H1 (cell line): ENCODE measurements around the gene GABRR2. TPM values are rescaled to one million over a fixed set of nuclear protein-coding genes. Genes with fewer than 3 reads are reported as not detected.

Experiments used
- FOSL1 ChIP-seq: IDR thresholded peaks from 2 replicates; pipeline ENCODE4 v1.6.1; 2011; ENCODE audit warnings: mild to moderate bottlenecking, low read depth, low read length, moderate library complexity; ENCODE audit not compliant: insufficient read depth
- RFX5 ChIP-seq: IDR thresholded peaks from 2 replicates; pipeline ENCODE4 v1.6.1; 2011; ENCODE audit warnings: low read depth, low read length, improper control_type of control experiment, borderline replicate concordance
- TAF7 ChIP-seq: optimal IDR thresholded peaks from 2 replicates; pipeline ENCODE3; 2011; ENCODE audit warnings: low read depth, mild to moderate bottlenecking, inconsistent platforms, low read length, moderate library complexity, borderline replicate concordance
- TCF12 ChIP-seq: IDR thresholded peaks from 2 replicates; pipeline ENCODE4 v1.6.1; 2011; ENCODE audit warnings: low read depth, mild to moderate bottlenecking, low read length
- polyA plus RNA-seq, 7 experiments: library from polyadenylated mRNA; depleted of rRNA in 3 of 7; stranded (reverse) in 5 of 7; unstranded in 2 of 7; fragments of >200 nt in 5 of 7; fragments of 200-250 nt in 2 of 7; gene quantifications; 1 replicate in 5 of 7; 2 replicates in 1 of 7; 4 replicates in 1 of 7; pipeline versions ENCODE4 v1.2.1 to v1.2.3, GENCODE V29; 2011 to 2013; ENCODE audit warnings: missing spikeins in 2 of 7, mixed read lengths in 2 of 7
- total RNA-seq: library from RNA; stranded (reverse); fragmentation: NEBNext Ultra II Directional; extraction: Animal tissue kit (Norgen Biotek cat#: 25700); gene quantifications from 2 replicates; pipeline ENCODE4 v1.2.1, GENCODE V29; 2021
- TF ChIP-seq, protein P1 (sequence below), 3 experiments: IDR thresholded peaks; 1 replicate in 2 of 3; 2 replicates in 1 of 3; pipeline versions ENCODE4 v1.5.1 to v1.6.1; 2011; ENCODE audit warnings: low read length in 3 of 3, mild to moderate bottlenecking in 3 of 3, inconsistent platforms in 2 of 3, low read depth in 1 of 3, moderate library complexity in 1 of 3; ENCODE audit not compliant: insufficient read depth in 1 of 3; ENCODE audit errors: control extremely low read depth in 1 of 3
- TF ChIP-seq, protein P2 (sequence below): IDR thresholded peaks from 2 replicates; pipeline ENCODE4 v1.6.1; 2011; ENCODE audit warnings: low read depth, mild to moderate bottlenecking, low read length; ENCODE audit not compliant: insufficient read depth

The GABRR2 gene
- total and polyA plus RNA-seq, 2 of the 8 experiments (the other 6 are each of a cell fraction or from before 2014, with no cell fraction given), result not detected

DNA sequence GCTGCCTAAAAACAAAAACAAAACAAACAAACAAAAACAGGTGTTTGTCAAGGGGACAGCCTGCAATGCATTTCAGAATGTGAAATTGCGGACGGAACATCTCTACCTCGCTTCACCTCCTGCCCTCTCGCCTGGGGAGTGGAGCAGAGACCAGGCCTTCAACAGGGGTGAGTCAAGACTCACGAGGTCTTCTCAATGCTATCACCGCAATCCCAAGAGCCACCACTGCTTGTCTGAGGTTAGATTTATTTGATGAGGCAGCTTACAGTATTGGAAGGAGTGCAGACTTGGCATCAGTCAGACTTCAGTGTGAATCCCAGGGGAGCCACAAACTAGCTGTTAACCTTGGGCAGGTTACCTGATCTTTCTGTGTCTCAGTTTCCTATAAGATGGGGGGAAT, 105.6 kb downstream of the GABRR2 start (continued):
- TF ChIP-seq, protein P1, sequence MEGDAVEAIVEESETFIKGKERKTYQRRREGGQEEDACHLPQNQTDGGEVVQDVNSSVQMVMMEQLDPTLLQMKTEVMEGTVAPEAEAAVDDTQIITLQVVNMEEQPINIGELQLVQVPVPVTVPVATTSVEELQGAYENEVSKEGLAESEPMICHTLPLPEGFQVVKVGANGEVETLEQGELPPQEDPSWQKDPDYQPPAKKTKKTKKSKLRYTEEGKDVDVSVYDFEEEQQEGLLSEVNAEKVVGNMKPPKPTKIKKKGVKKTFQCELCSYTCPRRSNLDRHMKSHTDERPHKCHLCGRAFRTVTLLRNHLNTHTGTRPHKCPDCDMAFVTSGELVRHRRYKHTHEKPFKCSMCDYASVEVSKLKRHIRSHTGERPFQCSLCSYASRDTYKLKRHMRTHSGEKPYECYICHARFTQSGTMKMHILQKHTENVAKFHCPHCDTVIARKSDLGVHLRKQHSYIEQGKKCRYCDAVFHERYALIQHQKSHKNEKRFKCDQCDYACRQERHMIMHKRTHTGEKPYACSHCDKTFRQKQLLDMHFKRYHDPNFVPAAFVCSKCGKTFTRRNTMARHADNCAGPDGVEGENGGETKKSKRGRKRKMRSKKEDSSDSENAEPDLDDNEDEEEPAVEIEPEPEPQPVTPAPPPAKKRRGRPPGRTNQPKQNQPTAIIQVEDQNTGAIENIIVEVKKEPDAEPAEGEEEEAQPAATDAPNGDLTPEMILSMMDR (IDR thresholded peaks at IDR 0.05; ENCODE audit: control extremely low read depth in 1 of 3, insufficient read depth in 1 of 3, low read depth in 1 of 3, low read length in 3 of 3), result no peak
- TF ChIP-seq, protein P2, sequence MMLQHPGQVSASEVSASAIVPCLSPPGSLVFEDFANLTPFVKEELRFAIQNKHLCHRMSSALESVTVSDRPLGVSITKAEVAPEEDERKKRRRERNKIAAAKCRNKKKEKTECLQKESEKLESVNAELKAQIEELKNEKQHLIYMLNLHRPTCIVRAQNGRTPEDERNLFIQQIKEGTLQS, result no peak
- TF ChIP-seq TAF7 (no peak), RFX5 (no peak), FOSL1 (no peak), TCF12 (no peak)
